GM12878 (cell line): Measurements from ENCODE around the gene TMEM47. TPM values are rescaled to one million over a fixed set of nuclear protein-coding genes. Genes with fewer than 3 reads are reported as not detected.

Experiments
- ATAC-seq: fragments of 200-7000 bp; cut with Tn5 transposase; 3 replicates; pipeline ENCODE4 v1.9.1; 2020; ENCODE audit warnings: mild to moderate bottlenecking, moderate library complexity
- BruUV-seq: library from RNA; stranded (reverse); fragments of 400-500 nt; replicated peaks from 2 replicates; lab custom pipeline; 2021; lab: Mats Ljungman, UMichigan
- CTCF ChIA-PET: fragments of 300-600 bp; sonication (Branson Sonifier 250); formaldehyde crosslinking; extraction: SDS; loops from one replicate; lab custom pipeline; 2021; ENCODE audit warnings: inconsistent platforms; lab: Yijun Ruan, JAX
- POLR2A ChIA-PET: fragments of 350-600 bp; formaldehyde crosslinking; extraction: SDS; loops from one replicate; lab custom pipeline; 2021; ENCODE audit warnings: inconsistent platforms; lab: Charles Lee
- RAD21 ChIA-PET: fragments of 300-600 bp; sonication (Branson Sonifier 250); formaldehyde crosslinking; loops from one replicate; lab custom pipeline; 2023; ENCODE audit warnings: antibody characterized with exemption; ENCODE audit not compliant: unreplicated experiment; lab: Charles Lee
- SMC1A ChIA-PET: fragments of 300-600 bp; sonication (Branson Sonifier 250); formaldehyde crosslinking; loops from one replicate; lab custom pipeline; 2023; ENCODE audit not compliant: unreplicated experiment, uncharacterized antibody; lab: Charles Lee
- DNase-seq: peaks from one replicate; pipeline ENCODE4 v3.0.0-alpha.2; 2011; ENCODE audit warnings: low read depth, low spot score
- FAIRE-seq: peaks from 3 replicates; lab custom pipeline; 2011; peaks lifted over from hg19 to GRCh38; lab: Jason Lieb, UNC
- H2AFZ ChIP-seq: 2 replicates; pipeline ENCODE4 v1.6.0; 2011; ENCODE audit warnings: low read depth, low read length, control low read depth; ENCODE audit not compliant: control insufficient read depth
- H3K27ac ChIP-seq: 2 replicates; pipeline ENCODE4 v1.5.1; 2011; ENCODE audit warnings: control low read depth; ENCODE audit not compliant: control insufficient read depth, insufficient read depth
- H3K27me3 ChIP-seq, 2 experiments: replicated peaks in 1 of 2; 2 replicates each; pipeline versions ENCODE4 v1.6.0 to v1.6.1; 2011; ENCODE audit warnings: low read length in 1 of 2; ENCODE audit not compliant: control insufficient read depth in 2 of 2, insufficient read depth in 2 of 2
- H3K36me3 ChIP-seq, 2 experiments: 2 replicates each; pipeline ENCODE4 v1.5.1; 2011; ENCODE audit warnings: low read length in 1 of 2; ENCODE audit not compliant: control insufficient read depth in 2 of 2, insufficient read depth in 2 of 2
- H3K4me1 ChIP-seq: 2 replicates; pipeline ENCODE4 v1.6.1; 2011; ENCODE audit warnings: mild to moderate bottlenecking, low read length, moderate library complexity, mixed read lengths; ENCODE audit not compliant: control insufficient read depth, insufficient read depth
- H3K4me2 ChIP-seq: 2 replicates; pipeline ENCODE4 v1.6.0; 2011; ENCODE audit warnings: control low read depth; ENCODE audit not compliant: control insufficient read depth, insufficient read depth
- H3K4me3 ChIP-seq: fragments of 200-600 bp; sonication (generic); 2 replicates; pipeline ENCODE4 v1.5.1; 2016
- H3K79me2 ChIP-seq: 2 replicates; pipeline ENCODE4 v1.6.0; 2011; ENCODE audit warnings: low read length; ENCODE audit not compliant: control insufficient read depth, insufficient read depth
- H3K9ac ChIP-seq: 2 replicates; pipeline ENCODE4 v1.8.0; 2011; ENCODE audit warnings: low read length, control low read depth, mixed read lengths; ENCODE audit not compliant: control insufficient read depth, insufficient read depth
- H3K9me3 ChIP-seq: replicated peaks from 3 replicates; pipeline ENCODE4 v1.5.1; 2011; ENCODE audit warnings: mild to moderate bottlenecking, low read length; ENCODE audit not compliant: control insufficient read depth, insufficient read depth
- H4K20me1 ChIP-seq: 2 replicates; pipeline ENCODE4 v1.6.0; 2011; ENCODE audit not compliant: control insufficient read depth, insufficient read depth
- BMI1 ChIP-seq: fragments of 450-650 bp; IDR thresholded peaks from 2 replicates; pipeline ENCODE4 v1.6.1; 2016; ENCODE audit warnings: mild to moderate bottlenecking, moderate library complexity, borderline replicate concordance
- CEBPB ChIP-seq, 2 experiments: fragments of 150-350 bp in 1 of 2; IDR thresholded peaks; 2 replicates each; pipeline ENCODE4 v1.6.1; 2012 to 2014; ENCODE audit warnings: low read depth in 2 of 2, low read length in 2 of 2, borderline replicate concordance in 1 of 2, inconsistent platforms in 1 of 2
- E4F1 ChIP-seq: fragments of 450-650 bp; IDR thresholded peaks from 2 replicates; pipeline ENCODE4 v1.6.1; 2018; ENCODE audit warnings: borderline replicate concordance, mild to moderate bottlenecking; ENCODE audit not compliant: partially characterized antibody
- ETV6 ChIP-seq, 2 experiments: fragments of 450-650 bp in 1 of 2; IDR thresholded peaks in 1 of 2; conservative IDR thresholded peaks in 1 of 2; 2 replicates each; pipeline ENCODE4 v1.6.1; 2014; ENCODE audit warnings: antibody characterized with exemption in 1 of 2, borderline replicate concordance in 1 of 2, low read depth in 1 of 2, mild to moderate bottlenecking in 1 of 2, moderate library complexity in 1 of 2
- FOS ChIP-seq: IDR thresholded peaks from 3 replicates; pipeline ENCODE4 v1.6.1; 2011; ENCODE audit warnings: borderline replicate concordance; ENCODE audit not compliant: insufficient read length; ENCODE audit errors: extremely low read depth
- FOXM1 ChIP-seq: IDR thresholded peaks from 2 replicates; pipeline ENCODE4 v1.6.1; 2012; ENCODE audit warnings: low read depth, mild to moderate bottlenecking, inconsistent platforms, low read length, moderate library complexity
- JUND ChIP-seq: IDR thresholded peaks from 2 replicates; pipeline ENCODE4 v1.6.1; 2012; ENCODE audit warnings: low read depth, mild to moderate bottlenecking, low read length, improper control_type of control experiment, moderate library complexity
- MEF2A ChIP-seq: IDR thresholded peaks from 2 replicates; pipeline ENCODE4 v1.6.1; 2011; ENCODE audit warnings: low read depth, mild to moderate bottlenecking, low read length, moderate library complexity; ENCODE audit not compliant: insufficient read depth
- MEF2B ChIP-seq: fragments of 450-650 bp; IDR thresholded peaks from 2 replicates; pipeline ENCODE4 v1.6.1; 2018; ENCODE audit warnings: mild to moderate bottlenecking, moderate library complexity; ENCODE audit not compliant: partially characterized antibody, poor library complexity, severe bottlenecking
- MLLT1 ChIP-seq: fragments of 450-650 bp; IDR thresholded peaks from 2 replicates; pipeline ENCODE4 v1.6.1; 2016; ENCODE audit warnings: mild to moderate bottlenecking
- NR2C1 ChIP-seq: fragments of 450-650 bp; IDR thresholded peaks from 2 replicates; pipeline ENCODE4 v1.6.1; 2017; ENCODE audit warnings: antibody characterized with exemption, mild to moderate bottlenecking, moderate library complexity
- PML ChIP-seq: IDR thresholded peaks from 2 replicates; pipeline ENCODE4 v1.6.1; 2012; ENCODE audit warnings: low read length, inconsistent platforms
- RAD51 ChIP-seq: fragments of 450-650 bp; IDR thresholded peaks from 2 replicates; pipeline ENCODE4 v1.6.1; 2016; ENCODE audit warnings: moderate library complexity, mild to moderate bottlenecking, inconsistent platforms
- SIX5 ChIP-seq: IDR thresholded peaks from 2 replicates; pipeline ENCODE4 v1.6.1; 2011; ENCODE audit warnings: mild to moderate bottlenecking, low read depth, low read length, moderate library complexity; ENCODE audit not compliant: severe bottlenecking
- SRF ChIP-seq, 2 experiments: IDR thresholded peaks; 2 replicates each; pipeline ENCODE4 v1.6.1; 2011; ENCODE audit warnings: low read depth in 2 of 2, low read length in 2 of 2, mild to moderate bottlenecking in 1 of 2, moderate library complexity in 1 of 2
- TAF1 ChIP-seq: IDR thresholded peaks from 2 replicates; pipeline ENCODE4 v1.6.1; 2011; ENCODE audit warnings: mild to moderate bottlenecking, low read depth, low read length, borderline replicate concordance
- ZNF207 ChIP-seq: fragments of 450-650 bp; IDR thresholded peaks from 2 replicates; pipeline ENCODE4 v1.6.1; 2014; ENCODE audit warnings: antibody characterized with exemption, mild to moderate bottlenecking, borderline replicate concordance
- ZNF622 ChIP-seq: fragments of 450-650 bp; IDR thresholded peaks from 2 replicates; pipeline ENCODE4 v1.6.1; 2017; ENCODE audit warnings: mild to moderate bottlenecking, inconsistent platforms
- WGBS: methylation state at CpG from one replicate; pipeline ENCODE4 v1.1.6; 2016; ENCODE audit warnings: low lambda C conversion rate; ENCODE audit not compliant: insufficient replicate concordance, insufficient coverage; ENCODE audit errors: missing lambda C conversion rate; 5-methylcytosine and 5-hydroxymethylcytosine counted together
- in situ Hi-C: fragments of 300-500 bp; cut with MboI; formaldehyde crosslinking; loops from 9 replicates; pipeline ENCODE4 v1.14.3; 2018; ENCODE audit warnings: mixed read lengths
- intact Hi-C: fragments of 100-400 bp; cut with micrococcal nuclease; formaldehyde crosslinking; loops from one replicate; pipeline ENCODE4 v1.14.2; 2022; ENCODE audit not compliant: unreplicated experiment
- polyA plus RNA-seq, 11 experiments: library from polyadenylated mRNA; depleted of rRNA in 4 of 11; unstranded in 6 of 11; stranded (reverse) in 5 of 11; fragments of >200 nt; fragmentation: Nextera tagmentation in 4 of 11; fragmentation: Illumina TruSeq in 1 of 11; extraction: Ambion mirVana in 4 of 11; extraction: Trizol in 1 of 11; gene quantifications; 1 replicate in 1 of 11; 2 replicates in 10 of 11; pipeline versions ENCODE4 v1.2.1 to v1.2.3, GENCODE V29; 2011 to 2016; ENCODE audit warnings: inconsistent platforms in 2 of 11, missing spikeins in 2 of 11, low read depth in 1 of 11
- total RNA-seq, 4 experiments: library from RNA; depleted of rRNA in 3 of 4; stranded (reverse); fragments of >200 nt in 3 of 4; fragmentation: Illumina TruSeq in 1 of 4; extraction: Trizol in 1 of 4; gene quantifications; 2 replicates each; pipeline versions ENCODE4 v1.2.1 to v1.2.3, GENCODE V29; 2013 to 2021
- TF ChIP-seq, protein P1 (sequence below): IDR thresholded peaks from 2 replicates; pipeline ENCODE4 v1.6.1; 2012; ENCODE audit warnings: low read depth, low read length, improper control_type of control experiment

The TMEM47 gene
- total and polyA plus RNA-seq, 10 of the 15 experiments (the other 5 are each of a cell fraction or from before 2014, with no cell fraction given), result 0.04 to 0.10 (median 0.09) TPM; not detected in 7

GRCh38 chrX:34634349-34634748 is 22.7 kb downstream of the TMEM47 start:
- Histone ChIP-seq H3K4me2 (no peak overlapping the region), H3K9ac (no peak overlapping the region), H3K4me1 (no peaks in the 10 kb centered on the region), H3K9me3 (no peaks in the 10 kb centered on the region), H3K27me3 (no peaks in the 10 kb centered on the region), H4K20me1 (no peaks in the 10 kb centered on the region), H2AFZ (no peak overlapping the region), H3K4me3 (no peak overlapping the region), H3K36me3 (no peaks in the 10 kb centered on the region), H3K27ac (no peak overlapping the region), H3K79me2 (no peaks in the 10 kb centered on the region)
- ChIA-PET RAD21 (no interaction called here), SMC1A (no interaction called here), POLR2A (no interaction called here), CTCF (no interaction called here)
- 0% methylated on average over 2 of the region's 2 CpGs for WGBS
- TF ChIP-seq FOS (no peak), SRF (IDR thresholded peaks at IDR 0.05; ENCODE audit: low read depth in 2 of 2, low read length in 2 of 2) (no peak), BMI1 (no peak), ZNF622 (no peak), CEBPB (IDR thresholded peaks at IDR 0.05; ENCODE audit: borderline replicate concordance in 1 of 2, low read depth in 2 of 2, low read length in 2 of 2) (no peak), E4F1 (no peak), PML (no peak), MLLT1 (no peak), NR2C1 (no peak), RAD51 (no peak), SIX5 (no peak), ZNF207 (no peak), FOXM1 (no peak), MEF2A (no peak), ETV6 (conservative IDR thresholded peaks at IDR 0.05 in 1 of 2, IDR thresholded peaks at IDR 0.05 in 1 of 2; ENCODE audit: borderline replicate concordance in 1 of 2, low read depth in 1 of 2) (no peak), MEF2B (no peak), JUND (no peak), TAF1 (no peak)
- TF ChIP-seq, protein P1, sequence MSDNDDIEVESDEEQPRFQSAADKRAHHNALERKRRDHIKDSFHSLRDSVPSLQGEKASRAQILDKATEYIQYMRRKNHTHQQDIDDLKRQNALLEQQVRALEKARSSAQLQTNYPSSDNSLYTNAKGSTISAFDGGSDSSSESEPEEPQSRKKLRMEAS, result no peak
- no TSS peak for BruUV-seq
- intact Hi-C loops, result no loop called here
- in situ Hi-C loops, result no loop called here
- ATAC-seq, result no peak
- no peak for DNase-seq
- no peak for FAIRE-seq
